ENCODE data around the gene SMIM1.

SMIM1 gene

DNA sequence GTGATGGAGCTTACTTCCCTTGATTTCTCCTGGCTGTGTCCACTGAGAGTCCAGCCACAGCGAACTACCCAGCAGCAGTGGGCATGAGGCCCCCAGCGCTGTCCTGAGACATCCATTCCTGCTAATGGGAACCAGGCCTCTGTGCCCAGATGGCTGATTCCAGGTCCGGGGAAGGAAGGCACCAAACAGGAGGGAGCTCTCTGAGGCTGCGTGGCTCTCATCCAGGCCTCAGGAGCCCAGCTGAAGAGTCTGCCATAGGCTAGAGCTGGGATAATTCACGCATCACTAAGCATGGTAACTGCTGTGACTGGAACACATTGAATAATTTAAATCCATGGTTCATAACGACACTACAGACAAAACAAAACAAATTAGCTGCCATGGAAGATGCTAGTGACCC, 48.5 kb downstream of the SMIM1 start:
- no peak for DNase-seq (ENCODE audit: low read depth, low spot score)

DNA sequence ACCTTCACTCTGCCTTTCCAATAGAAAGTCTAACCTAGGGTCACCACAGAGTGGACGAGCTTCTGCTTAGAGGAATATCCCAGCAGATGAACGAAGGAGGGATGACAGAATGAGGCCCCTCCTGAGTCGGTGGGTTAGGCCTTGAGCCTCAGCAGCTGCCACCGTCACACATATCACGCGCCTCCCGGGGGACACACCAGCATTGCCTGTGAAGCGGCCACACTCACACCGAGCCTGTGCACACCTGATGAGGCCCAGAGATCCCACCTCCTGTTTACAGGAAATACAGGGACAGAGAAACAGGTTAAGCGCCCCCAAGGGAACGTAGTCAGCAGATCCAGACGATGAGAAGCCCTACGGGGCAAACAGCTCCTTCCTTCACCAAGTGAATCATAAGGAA, 48.9 kb downstream of the SMIM1 start:
- no peak for DNase-seq (ENCODE audit: low read depth, low spot score)

DNA sequence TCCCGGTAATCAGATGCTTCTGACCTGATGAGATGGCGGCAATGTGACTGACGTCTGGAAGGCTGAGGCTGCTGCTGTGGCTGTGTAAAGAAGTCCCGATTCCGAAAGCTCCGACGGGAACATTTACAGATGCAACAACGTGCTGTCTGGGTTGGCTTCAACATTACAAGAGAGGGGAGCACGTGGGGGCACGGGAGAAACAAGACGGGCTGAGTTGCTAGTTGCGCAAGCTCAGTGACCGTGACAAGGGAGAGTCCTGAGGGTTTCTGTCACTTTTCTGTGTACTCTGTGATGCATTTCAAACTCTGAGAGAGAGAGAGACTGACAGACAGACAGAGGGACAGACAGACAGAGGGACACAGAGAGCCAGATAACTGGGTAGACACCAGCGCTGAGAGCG, 49.4 kb downstream of the SMIM1 start:
- no peak for DNase-seq (ENCODE audit: low read depth, low spot score)

DNA sequence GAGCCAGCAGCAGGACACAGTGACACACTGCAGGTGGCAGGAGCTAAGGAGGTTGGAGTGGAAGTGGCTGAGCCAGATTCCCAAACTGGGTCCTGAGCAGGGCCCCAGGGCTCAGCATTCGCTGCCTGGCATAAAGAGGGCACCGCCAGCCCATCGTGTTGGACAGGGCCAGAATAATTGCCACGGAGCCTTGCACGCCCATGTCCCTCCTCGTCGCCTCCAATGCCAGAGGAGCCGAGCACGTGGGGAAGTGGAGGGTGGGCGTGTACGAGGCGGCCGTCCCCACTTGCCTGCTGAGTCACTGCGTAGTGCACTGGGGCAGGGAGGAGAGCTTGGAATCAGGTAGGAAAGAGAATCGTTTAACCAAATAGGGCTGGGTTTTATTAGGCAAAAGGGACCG, 49.9 kb downstream of the SMIM1 start:
- DNase-seq (ENCODE audit: low read depth, low spot score): no peak

DNA sequence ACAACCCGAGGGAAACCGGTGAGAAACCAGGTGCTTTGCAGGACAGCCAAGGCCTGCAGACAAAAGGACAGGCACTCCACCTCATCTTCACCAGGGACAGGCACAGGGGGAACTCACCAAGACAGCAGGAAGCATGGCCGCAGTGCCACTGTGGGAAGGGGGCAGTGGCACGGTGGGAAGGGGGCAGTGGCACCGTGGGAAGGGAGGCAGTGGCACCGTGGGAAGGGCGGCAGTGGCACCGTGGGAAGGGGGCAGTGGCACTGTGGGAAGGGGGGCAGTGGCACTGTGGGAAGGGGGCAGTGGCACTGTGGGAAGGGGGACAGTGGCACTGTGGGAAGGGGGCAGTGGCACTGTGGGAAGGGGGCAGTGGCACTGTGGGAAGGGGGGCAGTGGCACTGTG, 52.1 kb downstream of the SMIM1 start:
- no peak for DNase-seq (ENCODE audit: low read depth, low spot score)

DNA sequence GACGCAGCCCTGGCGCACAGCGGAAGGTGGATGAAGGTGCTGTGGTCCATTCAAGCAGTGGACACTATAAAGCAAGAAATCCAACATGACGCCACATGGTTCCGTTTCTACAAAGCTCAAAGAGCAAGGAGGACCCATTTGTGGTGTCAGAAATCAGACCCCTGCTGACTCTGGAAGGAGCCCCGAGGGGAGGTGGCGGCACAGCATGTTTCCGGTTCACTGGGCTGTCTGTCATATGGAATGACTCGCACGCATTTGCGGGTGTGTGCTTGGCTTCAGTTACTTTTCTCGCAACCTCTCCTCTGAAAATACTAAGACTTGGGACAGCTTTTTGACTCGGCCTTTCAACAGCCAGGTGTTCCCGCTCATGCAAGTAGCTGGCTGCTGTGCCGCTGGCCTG, 52.8 kb downstream of the SMIM1 start:
- no peak for DNase-seq (ENCODE audit: low read depth, low spot score)

All from iPS DF 19.7 (cell line).